Lower leg skin (tissue), 3 donors: ENCODE measurements around the gene ACACA.

Experiments
- CTCF ChIP-seq, 3 donors: fragments of 450-650 bp; IDR thresholded peaks; one replicate each; pipeline ENCODE4 v1.5.1; 2016; ENCODE audit warnings: antibody characterized with exemption in 3 of 3, mild to moderate bottlenecking in 3 of 3, moderate library complexity in 2 of 3
- POLR2A ChIP-seq, 2 donors: fragments of 450-650 bp; IDR thresholded peaks; one replicate each; pipeline ENCODE4 v1.6.1; 2016 to 2017; ENCODE audit warnings: antibody characterized with exemption in 2 of 2, mild to moderate bottlenecking in 1 of 2, moderate library complexity in 1 of 2

- TF ChIP-seq POLR2A (IDR thresholded peaks at IDR 0.05): no peak
- TF ChIP-seq CTCF (IDR thresholded peaks at IDR 0.05): no peak
These were observed 347.1 kb downstream of the ACACA start for GRCh38 chr17:37059493-37059892.
